Hematopoietic multipotent progenitor cell (in vitro differentiated cells): ENCODE data around the gene SPINK1. TPM values are rescaled to one million over a fixed set of nuclear protein-coding genes. Genes with fewer than 3 reads are reported as not detected.

Source experiments
- DNase-seq, 3 donors: peaks; one replicate each; pipeline ENCODE4 v3.0.0-alpha.2; 2011 to 2015; ENCODE audit warnings: low read depth in 2 of 3, low spot score in 2 of 3
- total RNA-seq: library from RNA; depleted of rRNA; stranded (reverse); fragments of >200 nt; gene quantifications from one replicate; pipeline ENCODE4 v1.2.3, GENCODE V29; 2012

Gene SPINK1
- total RNA-seq, 1 donor, result not detected

DNA sequence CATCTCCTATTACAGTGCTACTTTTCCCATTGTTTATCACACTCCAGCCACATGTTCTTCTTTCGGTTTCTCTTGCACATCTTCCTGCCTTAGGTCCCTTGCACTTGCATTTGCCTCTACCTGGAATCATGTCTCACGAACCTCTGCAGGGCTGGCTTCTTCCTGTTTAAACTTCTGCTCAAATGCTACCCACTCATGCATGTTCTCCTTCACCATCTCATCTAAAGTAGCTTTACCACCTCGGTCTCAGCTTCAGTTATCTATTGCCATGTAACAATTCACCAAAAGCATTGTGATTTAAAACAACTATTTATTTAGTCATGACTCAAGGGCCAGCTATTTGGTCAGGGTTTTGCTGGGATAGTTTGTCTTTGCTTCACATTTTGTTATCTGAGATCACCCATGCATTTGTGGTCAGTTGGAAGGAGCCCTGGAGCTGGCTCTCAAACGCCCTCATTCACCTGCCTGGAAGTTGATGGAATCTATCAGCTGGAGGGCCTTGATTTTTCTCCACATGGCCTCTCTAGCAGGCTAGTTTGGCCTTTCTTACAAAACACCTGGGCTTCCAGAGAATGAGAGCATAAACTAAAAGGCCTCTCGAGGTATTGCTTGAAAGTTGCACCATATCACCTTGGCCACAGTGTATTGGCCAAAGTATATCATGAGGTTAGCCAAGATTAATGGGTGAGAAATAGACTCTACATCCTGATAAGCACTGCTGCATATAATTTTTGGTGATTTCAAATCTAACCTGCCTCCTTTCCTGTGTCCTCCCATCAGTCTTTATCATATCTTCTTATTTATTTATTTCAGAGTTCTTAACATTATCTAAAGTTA is 21.4 kb downstream of the SPINK1 start:
- no peak for DNase-seq

- peak in 2 of 3 donors; percentile 83 to 91 for DNase-seq
Measured at GRCh38 chr5:147805030-147805454, 26.4 kb downstream of the SPINK1 start.

DNA sequence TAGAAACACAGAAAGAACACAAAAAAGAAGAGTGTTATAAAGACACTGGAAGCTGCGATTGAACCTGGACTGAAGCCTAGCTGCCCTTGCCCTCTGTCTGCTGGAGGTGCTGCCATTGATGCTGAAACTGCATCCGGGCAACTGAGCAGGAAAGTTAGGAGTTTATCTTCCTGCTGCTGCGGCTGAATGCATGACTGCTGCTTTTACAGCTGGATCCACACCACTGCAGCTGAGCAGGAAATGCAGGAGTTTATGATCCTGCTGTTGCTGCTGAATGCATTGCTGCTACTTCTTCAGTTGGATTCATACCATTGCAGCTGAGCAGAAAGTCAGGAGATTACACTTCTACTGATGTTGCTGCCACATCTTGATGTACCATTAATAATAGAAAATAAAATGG is 27.1 kb downstream of the SPINK1 start:
- DNase-seq, result no peak

DNA sequence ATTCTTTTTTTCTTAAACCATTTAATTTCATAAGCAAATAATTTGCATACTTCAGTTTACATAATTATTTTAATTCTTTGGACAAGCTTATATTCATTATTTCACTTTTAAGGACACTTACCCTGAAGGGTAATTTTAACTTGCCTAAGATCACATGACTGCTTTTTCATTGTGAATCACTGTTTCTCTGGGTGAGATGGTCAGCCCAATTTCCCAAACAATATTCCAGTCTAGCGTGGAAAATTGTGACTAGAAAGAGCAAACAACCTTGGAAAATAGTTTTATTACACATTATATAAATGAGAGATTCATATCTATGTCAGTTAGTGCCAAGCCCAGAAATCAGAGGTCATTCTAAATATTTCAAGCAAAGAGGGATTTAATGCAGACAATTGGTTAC is 27.5 kb downstream of the SPINK1 start:
- no peak for DNase-seq

GRCh38 chr5:147803161-147803560 is 28.3 kb downstream of the SPINK1 start:
- DNase-seq, result peak in 2 of 3 donors; percentile 10 to 35

- no peak for DNase-seq
Measured at GRCh38 chr5:147801461-147801860, 30.0 kb downstream of the SPINK1 start.

GRCh38 chr5:147800491-147800890 is 31.0 kb downstream of the SPINK1 start:
- no peak for DNase-seq

DNA sequence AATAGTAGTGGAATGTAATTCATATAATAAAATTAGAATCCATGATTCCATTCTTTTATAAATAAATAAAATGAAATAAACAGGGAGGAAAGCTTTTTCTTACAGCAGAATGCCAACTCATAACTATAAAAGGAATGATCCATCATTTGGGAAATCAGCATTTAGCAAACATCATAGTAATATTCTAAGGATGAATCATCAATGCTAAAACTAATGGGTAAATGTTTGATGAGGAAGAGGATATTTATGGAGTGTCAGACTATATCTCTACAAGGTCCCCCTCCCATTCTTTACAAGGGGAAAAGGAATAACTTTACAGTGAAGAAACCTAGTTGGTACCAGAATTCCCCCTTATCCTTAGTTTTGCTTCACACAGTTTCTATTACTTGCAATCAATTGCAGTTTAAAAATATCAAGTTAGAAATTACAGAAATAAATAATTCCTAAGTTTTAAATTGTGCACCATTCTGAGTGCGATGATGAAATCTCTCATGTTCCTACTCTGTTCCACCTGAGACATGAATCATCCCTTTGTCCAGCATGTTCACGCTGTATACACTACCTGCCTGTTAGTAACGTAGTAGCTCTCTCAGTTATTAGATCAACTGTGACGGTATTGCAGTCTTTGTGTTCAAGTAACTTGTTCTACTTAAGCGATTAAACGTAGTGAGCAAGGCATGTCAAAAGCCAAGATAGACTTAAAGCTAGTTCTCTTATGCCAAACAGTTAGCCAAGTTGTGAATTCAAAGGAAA is 34.7 kb downstream of the SPINK1 start:
- no peak for DNase-seq

- DNase-seq, result no peak
Measured at GRCh38 chr5:147791181-147791580, 40.3 kb downstream of the SPINK1 start.

GRCh38 chr5:147789820-147790219 is 41.7 kb downstream of the SPINK1 start:
- no peak for DNase-seq

DNA sequence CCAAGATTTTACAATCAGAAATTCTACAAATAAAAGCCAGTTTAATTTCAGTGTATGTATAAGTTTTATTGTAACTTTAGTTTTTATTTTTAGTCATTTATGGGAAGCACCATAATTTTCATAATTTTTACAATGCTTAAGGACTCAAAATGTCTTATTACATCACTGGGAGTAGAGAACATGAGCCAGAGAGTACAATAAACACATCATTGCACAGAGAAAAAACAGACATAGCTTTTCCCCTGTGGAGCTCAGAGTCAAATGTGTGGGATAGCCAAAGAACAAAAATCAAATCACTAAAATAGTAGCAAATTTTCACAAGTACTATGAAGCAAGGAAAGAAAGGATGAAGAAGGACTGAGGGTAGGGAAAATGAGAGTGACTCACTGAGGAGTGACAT is 43.4 kb downstream of the SPINK1 start:
- no peak for DNase-seq

- no peak for DNase-seq
Measured at GRCh38 chr5:147786142-147786541, 45.3 kb downstream of the SPINK1 start.

GRCh38 chr5:147784146-147784987 is 47.1 kb downstream of the SPINK1 start:
- no peak for DNase-seq

DNA sequence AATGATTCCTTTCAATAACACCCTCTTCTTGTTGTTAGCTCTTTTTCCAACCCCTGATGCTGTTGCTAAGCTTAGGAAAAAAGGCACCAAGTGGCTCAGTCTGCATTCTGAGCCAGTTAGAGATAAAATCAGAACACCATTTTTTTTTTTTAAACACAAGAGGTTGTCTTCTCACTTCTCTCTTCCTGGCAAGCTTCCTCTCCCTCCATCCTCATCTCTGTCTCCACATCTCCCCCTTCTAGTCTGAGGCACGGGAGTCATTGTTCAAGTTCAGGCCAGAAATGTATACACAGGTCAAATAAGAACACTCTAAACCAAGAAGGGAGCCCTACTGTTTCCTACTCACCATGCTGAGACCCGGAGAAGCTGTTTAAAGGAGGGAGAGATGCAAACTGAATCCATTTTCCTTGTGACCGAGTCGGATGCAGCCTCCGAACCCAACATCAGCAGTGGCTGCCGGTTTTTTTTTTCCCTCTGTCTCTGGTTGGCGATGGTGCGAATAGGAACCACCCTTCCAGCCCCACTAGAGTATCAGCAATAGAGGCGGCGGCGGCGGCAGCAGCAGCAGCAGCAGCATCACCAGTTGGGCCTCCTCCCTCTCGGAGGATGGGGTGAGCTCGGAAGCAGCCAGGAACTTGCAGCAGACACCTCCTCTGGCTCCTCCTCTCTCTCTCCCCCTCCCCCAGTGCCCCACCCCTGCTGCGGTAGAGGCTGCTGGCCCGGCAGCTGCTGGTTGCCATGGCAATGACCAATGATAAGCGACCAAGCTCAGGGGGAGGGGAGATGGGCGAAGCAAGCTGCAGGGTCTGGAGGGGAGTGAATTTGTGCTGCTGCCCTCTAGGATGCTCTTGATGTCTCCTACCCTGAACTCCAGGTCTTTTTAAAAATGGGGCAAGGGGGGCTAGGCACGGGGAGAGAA is 49.1 kb downstream of the SPINK1 start, which contains the start of gene JAKMIP2:
JAKMIP2 (minus strand) TSS at position 619 of the 919 bp plus-strand sequence. CDS start 110,922 bp downstream, outside the sequence.
- DNase-seq, result peak; percentile 35 to 97 (median 96)

DNA sequence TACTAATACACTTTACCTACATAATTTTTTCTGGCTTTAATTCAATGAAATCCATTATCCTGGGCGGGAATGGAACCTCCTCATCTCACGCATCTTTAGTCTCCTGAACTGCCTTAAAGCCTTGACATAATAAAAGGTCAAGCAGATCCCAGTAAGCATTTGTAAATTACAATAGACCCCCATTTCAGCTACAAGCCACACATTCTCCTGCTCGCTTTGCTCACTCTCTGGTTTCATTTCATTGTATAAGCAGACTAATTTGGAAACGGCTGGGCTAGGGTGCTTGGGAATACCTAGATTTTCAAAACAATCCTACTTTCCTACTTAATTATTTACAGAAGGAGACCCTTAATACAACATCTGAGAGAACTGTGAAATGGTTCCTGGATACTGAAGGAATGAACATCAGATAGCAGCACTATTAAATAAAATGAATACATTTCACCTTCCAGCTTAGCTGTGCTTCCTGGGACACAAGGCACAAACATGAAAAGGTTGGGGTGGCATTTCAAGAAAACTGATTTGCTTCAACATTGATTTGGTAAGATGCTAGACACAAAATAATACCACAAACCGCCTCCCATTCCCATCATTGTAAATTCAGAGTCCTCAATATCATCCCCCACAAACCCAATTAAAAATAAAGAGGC is 50.4 kb downstream of the SPINK1 start:
- DNase-seq, result no peak

DNA sequence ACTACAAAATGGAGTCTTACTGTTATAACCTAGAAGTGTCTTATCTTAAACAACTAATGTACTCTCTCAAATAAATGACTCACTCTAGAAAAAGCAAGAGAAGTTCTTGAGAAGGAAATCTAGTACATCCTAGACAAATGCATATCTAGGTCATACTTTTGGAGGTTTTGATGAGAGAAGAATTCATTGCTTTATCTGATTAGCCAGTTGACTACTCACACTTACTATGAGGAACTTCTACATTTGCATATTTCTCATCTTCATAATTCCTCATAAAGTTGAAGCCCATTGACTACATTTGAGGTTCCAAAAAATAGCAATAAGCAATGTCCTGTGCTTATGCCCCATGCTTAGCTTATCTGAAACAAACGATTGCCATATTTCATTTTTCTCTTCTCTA is 51.8 kb downstream of the SPINK1 start:
- no peak for DNase-seq

DNA sequence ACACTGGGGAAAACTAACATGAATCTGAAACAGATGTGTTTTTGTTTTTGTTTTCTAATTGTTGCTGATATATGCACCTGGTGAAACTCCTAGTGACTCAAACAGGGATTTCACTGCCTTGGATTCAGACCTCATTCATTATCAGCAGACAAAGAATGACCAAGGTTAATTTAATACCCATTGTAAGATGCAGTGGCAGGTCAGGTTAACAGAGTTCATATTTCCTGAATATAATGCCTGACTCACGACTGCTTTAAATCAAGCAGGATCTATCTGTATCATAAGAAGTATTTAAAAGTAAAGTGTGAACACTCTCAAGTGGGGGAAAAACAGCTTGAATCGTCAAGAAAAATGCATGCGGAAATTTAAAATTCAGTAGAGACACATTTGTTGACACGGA is 54.5 kb downstream of the SPINK1 start:
- no peak for DNase-seq
